Mammary microvascular endothelial cell (primary cell): ENCODE data around the gene WIPF1. TPM values are rescaled to one million over a fixed set of nuclear protein-coding genes. Genes with fewer than 3 reads are reported as not detected.

ENCODE experiments used
- total RNA-seq: library from RNA; depleted of rRNA; stranded (reverse); fragments of >200 nt; gene quantifications from 2 replicates; pipeline ENCODE4 v1.2.3, GENCODE V29; 2015

WIPF1 gene
- 12.4 and 17.1 TPM in 2 replicates for total RNA-seq

GRCh38 chr2:174597345-174598047, at the start of gene WIPF1:
Gene WIPF1, minus strand, starts transcription at chr2:174597804. Its CDS starts 12,231 bp downstream, at chr2:174585573.

Other genes with a start within 250 kb of the WIPF1 start
- gene SCRN3, start 202.1 kb downstream of the WIPF1 start, total RNA-seq = 13.4 and 16.3 TPM in 2 replicates
- 0.74 and 0.80 TPM in 2 replicates for gene GPR155, start 110.8 kb downstream of the WIPF1 start, total RNA-seq
- 0.07 and 0.10 TPM in 2 replicates for gene CHRNA1, start 166.7 kb upstream of the WIPF1 start, total RNA-seq